HL-60 (cell line): ENCODE results near the gene AMPD1.

ENCODE experiments used
- DNase-seq, 2 experiments: peaks; one replicate each; pipeline ENCODE4 v3.0.0-alpha.2; 2010 to 2020; ENCODE audit warnings: low read depth in 1 of 2, low spot score in 1 of 2
- H3K27ac ChIP-seq: fragments of 250-450 bp; sonication (Bioruptor Pico); replicated peaks from 2 replicates; pipeline ENCODE4 v1.5.1; 2020; ENCODE audit warnings: mild to moderate bottlenecking, moderate library complexity
- H3K27me3 ChIP-seq: fragments of 250-450 bp; sonication (Bioruptor Pico); 2 replicates; pipeline ENCODE4 v1.5.1; 2021; ENCODE audit warnings: mild to moderate bottlenecking, moderate library complexity; ENCODE audit not compliant: insufficient read depth, poor library complexity, severe bottlenecking
- H3K4me3 ChIP-seq: replicated peaks from 2 replicates; pipeline ENCODE4 v1.5.1; 2011; ENCODE audit warnings: mild to moderate bottlenecking, control low read depth, low read length; ENCODE audit not compliant: insufficient read depth
- CTCF ChIP-seq: IDR thresholded peaks from one replicate; pipeline ENCODE4 v1.5.1; 2011; ENCODE audit warnings: low read length, control low read depth, inconsistent platforms; ENCODE audit not compliant: insufficient read depth
- GABPA ChIP-seq: IDR thresholded peaks from 2 replicates; pipeline ENCODE4 v1.6.1; 2012; ENCODE audit warnings: low read depth
- POLR2AphosphoS5 ChIP-seq: IDR thresholded peaks from 2 replicates; pipeline ENCODE4 v1.6.1; 2012; ENCODE audit warnings: low read depth
- SPI1 ChIP-seq: IDR thresholded peaks from 2 replicates; pipeline ENCODE4 v1.6.1; 2012; ENCODE audit warnings: low read depth, mild to moderate bottlenecking, borderline replicate concordance
- TF ChIP-seq, protein P1 (sequence below): IDR thresholded peaks from 2 replicates; pipeline ENCODE4 v1.6.1; 2012; ENCODE audit warnings: low read depth; ENCODE audit not compliant: insufficient replicate concordance

Gene AMPD1

GRCh38 chr1:114691061-114691460 lies 4.3 kb downstream of the AMPD1 start:
- TF ChIP-seq, protein P1, sequence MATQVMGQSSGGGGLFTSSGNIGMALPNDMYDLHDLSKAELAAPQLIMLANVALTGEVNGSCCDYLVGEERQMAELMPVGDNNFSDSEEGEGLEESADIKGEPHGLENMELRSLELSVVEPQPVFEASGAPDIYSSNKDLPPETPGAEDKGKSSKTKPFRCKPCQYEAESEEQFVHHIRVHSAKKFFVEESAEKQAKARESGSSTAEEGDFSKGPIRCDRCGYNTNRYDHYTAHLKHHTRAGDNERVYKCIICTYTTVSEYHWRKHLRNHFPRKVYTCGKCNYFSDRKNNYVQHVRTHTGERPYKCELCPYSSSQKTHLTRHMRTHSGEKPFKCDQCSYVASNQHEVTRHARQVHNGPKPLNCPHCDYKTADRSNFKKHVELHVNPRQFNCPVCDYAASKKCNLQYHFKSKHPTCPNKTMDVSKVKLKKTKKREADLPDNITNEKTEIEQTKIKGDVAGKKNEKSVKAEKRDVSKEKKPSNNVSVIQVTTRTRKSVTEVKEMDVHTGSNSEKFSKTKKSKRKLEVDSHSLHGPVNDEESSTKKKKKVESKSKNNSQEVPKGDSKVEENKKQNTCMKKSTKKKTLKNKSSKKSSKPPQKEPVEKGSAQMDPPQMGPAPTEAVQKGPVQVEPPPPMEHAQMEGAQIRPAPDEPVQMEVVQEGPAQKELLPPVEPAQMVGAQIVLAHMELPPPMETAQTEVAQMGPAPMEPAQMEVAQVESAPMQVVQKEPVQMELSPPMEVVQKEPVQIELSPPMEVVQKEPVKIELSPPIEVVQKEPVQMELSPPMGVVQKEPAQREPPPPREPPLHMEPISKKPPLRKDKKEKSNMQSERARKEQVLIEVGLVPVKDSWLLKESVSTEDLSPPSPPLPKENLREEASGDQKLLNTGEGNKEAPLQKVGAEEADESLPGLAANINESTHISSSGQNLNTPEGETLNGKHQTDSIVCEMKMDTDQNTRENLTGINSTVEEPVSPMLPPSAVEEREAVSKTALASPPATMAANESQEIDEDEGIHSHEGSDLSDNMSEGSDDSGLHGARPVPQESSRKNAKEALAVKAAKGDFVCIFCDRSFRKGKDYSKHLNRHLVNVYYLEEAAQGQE = no peak
- TF ChIP-seq POLR2AphosphoS5 (no peak), CTCF (no peak), SPI1 (no peak), GABPA (no peak)
- DNase-seq = no peak
- Histone ChIP-seq H3K27me3 (no peaks in the 10 kb centered on the region), H3K27ac (no peak overlapping the region), H3K4me3 (no peak overlapping the region)

DNA sequence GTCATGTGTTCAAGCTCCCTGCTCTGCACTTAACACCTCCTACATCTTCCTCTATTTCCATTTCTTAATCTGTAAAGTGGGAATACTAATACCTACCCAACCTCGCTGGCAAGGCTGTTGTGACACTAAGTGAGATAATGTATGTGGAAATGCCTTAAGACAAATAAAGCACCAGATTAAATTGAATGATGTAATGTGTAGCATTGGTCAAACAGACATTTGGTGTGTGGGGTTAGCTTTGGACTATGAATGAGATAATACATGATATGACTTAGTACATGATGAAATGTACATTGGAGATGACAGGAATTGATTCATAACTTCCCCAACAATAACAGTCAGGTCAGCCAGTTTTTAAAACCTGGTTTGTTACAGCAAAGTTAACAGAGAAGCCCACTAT lies 5.2 kb downstream of the AMPD1 start:
- Histone ChIP-seq H3K4me3 (no peak overlapping the region), H3K27ac (no peak overlapping the region), H3K27me3 (no peaks in the 10 kb centered on the region)
- DNase-seq = no peak
- TF ChIP-seq SPI1 (no peak), POLR2AphosphoS5 (no peak), CTCF (no peak), GABPA (no peak)
- TF ChIP-seq, protein P1 = no peak

- TF ChIP-seq CTCF (no peak), POLR2AphosphoS5 (no peak), GABPA (no peak), SPI1 (no peak)
- TF ChIP-seq, protein P1 = no peak
- H3K27me3 ChIP-seq = no peaks in the 10 kb centered on the region
- no peak overlapping the region for H3K27ac ChIP-seq
- no peak for DNase-seq
- H3K4me3 ChIP-seq = no peak overlapping the region
Observed at GRCh38 chr1:114688526-114688925, 6.8 kb downstream of the AMPD1 start.
